ENCODE data around the gene LIMS1. TPM values are rescaled to one million over a fixed set of nuclear protein-coding genes. Genes with fewer than 3 reads are reported as not detected.
"Not testable (repeated sequence)": the region's sequence is repeated elsewhere in the genome, so short reads cannot be mapped to it uniquely, and the experiment has no call there.

Gene LIMS1
- total RNA-seq, 1 donor = 129 TPM

DNA sequence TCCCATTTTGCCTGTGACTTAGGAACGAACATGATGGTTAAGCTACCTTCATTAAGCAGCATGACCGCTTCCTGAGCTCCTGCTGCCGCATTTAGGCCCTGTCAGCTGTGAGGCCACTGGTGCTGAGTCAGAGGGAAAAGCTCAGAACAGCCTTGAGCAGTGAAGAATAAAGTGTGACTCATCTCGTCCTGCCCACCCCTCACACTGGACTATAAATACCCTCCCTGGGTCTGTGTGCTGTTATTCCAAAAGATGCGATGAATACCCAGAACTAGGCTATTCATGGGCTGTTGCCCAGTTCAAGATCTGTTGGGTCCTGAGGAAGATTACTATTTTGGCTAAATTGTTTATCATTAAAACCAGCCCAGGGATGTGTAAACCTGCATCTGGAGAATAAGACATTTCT, 127.9 kb downstream of the LIMS1 start:
- peaks cover 21% of the 10 kb centered on the region for H3K79me2 ChIP-seq (ENCODE audit: insufficient read depth, low read length)
- not testable (repeated sequence) for H3K4me3 ChIP-seq (ENCODE audit: insufficient read depth, low read length); H4K20me1 ChIP-seq (ENCODE audit: insufficient read depth, low read length); H2AFZ ChIP-seq (ENCODE audit: low read length); DNase-seq (ENCODE audit: insufficient read length, low spot score, missing footprints); H3K9me3 ChIP-seq (ENCODE audit: low read depth, low read length); H3K36me3 ChIP-seq (ENCODE audit: insufficient read depth, low read length); H3K27me3 ChIP-seq (ENCODE audit: insufficient read depth, low read length)
- peak overlapping the region; percentile 77 for H3K27ac ChIP-seq (ENCODE audit: low read depth, low read length)
- peaks cover 13% of the 10 kb centered on the region for H3K4me1 ChIP-seq (ENCODE audit: insufficient read depth, low read length)
- peak overlapping the region; percentile 30 for H3K4me2 ChIP-seq (ENCODE audit: insufficient read depth, low read length)

GRCh38 chr2:108663346-108663745, 129.1 kb downstream of the LIMS1 start:
- not testable (repeated sequence) for DNase-seq (ENCODE audit: insufficient read length, low spot score, missing footprints); H3K27ac ChIP-seq (ENCODE audit: low read depth, low read length); H3K9me3 ChIP-seq (ENCODE audit: low read depth, low read length); H3K27me3 ChIP-seq (ENCODE audit: insufficient read depth, low read length); H2AFZ ChIP-seq (ENCODE audit: low read length); H4K20me1 ChIP-seq (ENCODE audit: insufficient read depth, low read length); H3K4me3 ChIP-seq (ENCODE audit: insufficient read depth, low read length); H3K36me3 ChIP-seq (ENCODE audit: insufficient read depth, low read length); H3K4me2 ChIP-seq (ENCODE audit: insufficient read depth, low read length)
- Histone ChIP-seq H3K4me1 (ENCODE audit: insufficient read depth, low read length) (peaks cover 13% of the 10 kb centered on the region), H3K79me2 (ENCODE audit: insufficient read depth, low read length) (peaks cover 16% of the 10 kb centered on the region)

DNA sequence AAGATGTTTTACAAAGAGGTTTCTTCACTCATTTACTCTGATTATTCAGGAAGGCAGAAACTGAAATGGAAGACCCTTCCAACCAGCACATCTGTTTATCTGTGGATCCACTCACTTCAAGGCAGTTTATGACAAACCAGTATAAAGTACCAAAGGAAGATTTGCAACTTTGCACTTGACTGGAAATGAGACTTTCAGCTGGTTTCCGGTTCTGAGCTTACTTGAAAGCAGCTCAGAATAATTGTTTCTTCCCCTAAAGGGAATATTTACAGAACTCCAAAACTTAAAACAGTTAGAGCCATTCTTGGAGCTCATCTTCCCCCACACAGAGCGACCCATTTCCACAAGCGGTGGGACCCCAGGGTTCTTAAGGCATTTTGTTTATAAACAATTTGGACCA, 129.8 kb downstream of the LIMS1 start:
- not testable (repeated sequence) for H2AFZ ChIP-seq (ENCODE audit: low read length); H4K20me1 ChIP-seq (ENCODE audit: insufficient read depth, low read length); H3K4me2 ChIP-seq (ENCODE audit: insufficient read depth, low read length); DNase-seq (ENCODE audit: insufficient read length, low spot score, missing footprints); H3K4me3 ChIP-seq (ENCODE audit: insufficient read depth, low read length); H3K27ac ChIP-seq (ENCODE audit: low read depth, low read length); H3K36me3 ChIP-seq (ENCODE audit: insufficient read depth, low read length); H3K27me3 ChIP-seq (ENCODE audit: insufficient read depth, low read length); H3K9me3 ChIP-seq (ENCODE audit: low read depth, low read length)
- Histone ChIP-seq H3K79me2 (ENCODE audit: insufficient read depth, low read length) (peaks cover 18% of the 10 kb centered on the region), H3K4me1 (ENCODE audit: insufficient read depth, low read length) (peaks cover 13% of the 10 kb centered on the region)

GRCh38 chr2:108664979-108665378, 130.7 kb downstream of the LIMS1 start:
- peaks cover 15% of the 10 kb centered on the region for H3K79me2 ChIP-seq (ENCODE audit: insufficient read depth, low read length)
- H3K4me1 ChIP-seq (ENCODE audit: insufficient read depth, low read length) = peaks cover 13% of the 10 kb centered on the region
- H3K27me3 ChIP-seq (ENCODE audit: insufficient read depth, low read length); H3K36me3 ChIP-seq (ENCODE audit: insufficient read depth, low read length); DNase-seq (ENCODE audit: insufficient read length, low spot score, missing footprints); H3K27ac ChIP-seq (ENCODE audit: low read depth, low read length); H3K4me3 ChIP-seq (ENCODE audit: insufficient read depth, low read length); H4K20me1 ChIP-seq (ENCODE audit: insufficient read depth, low read length); H2AFZ ChIP-seq (ENCODE audit: low read length); H3K9me3 ChIP-seq (ENCODE audit: low read depth, low read length); H3K4me2 ChIP-seq (ENCODE audit: insufficient read depth, low read length): not testable (repeated sequence)

DNA sequence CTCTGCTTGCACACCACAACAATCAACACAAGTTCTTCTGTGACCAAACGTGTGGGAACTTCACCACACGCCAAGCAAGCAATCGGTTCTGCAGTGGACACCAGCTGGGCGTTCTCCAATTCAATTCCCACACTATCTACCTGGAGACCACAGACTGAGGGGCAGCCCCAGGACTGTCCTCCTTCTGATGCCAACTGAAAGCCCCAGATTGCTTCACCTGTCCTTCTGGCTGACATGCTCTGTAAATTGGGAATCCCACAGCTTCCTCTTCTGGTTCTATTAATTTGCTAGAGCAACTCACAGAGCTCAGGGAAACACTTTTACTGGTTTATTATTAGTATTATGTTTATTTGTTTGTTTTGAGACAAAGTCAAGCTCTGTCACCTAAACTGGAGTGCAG, 131.7 kb downstream of the LIMS1 start:
- H3K9me3 ChIP-seq (ENCODE audit: low read depth, low read length); H3K36me3 ChIP-seq (ENCODE audit: insufficient read depth, low read length); H2AFZ ChIP-seq (ENCODE audit: low read length); H3K4me3 ChIP-seq (ENCODE audit: insufficient read depth, low read length); DNase-seq (ENCODE audit: insufficient read length, low spot score, missing footprints); H4K20me1 ChIP-seq (ENCODE audit: insufficient read depth, low read length); H3K4me2 ChIP-seq (ENCODE audit: insufficient read depth, low read length); H3K27me3 ChIP-seq (ENCODE audit: insufficient read depth, low read length): not testable (repeated sequence)
- Histone ChIP-seq H3K79me2 (ENCODE audit: insufficient read depth, low read length) (peaks cover 12% of the 10 kb centered on the region), H3K4me1 (ENCODE audit: insufficient read depth, low read length) (peaks cover 13% of the 10 kb centered on the region), H3K27ac (ENCODE audit: low read depth, low read length) (peak overlapping the region; percentile 17)

GRCh38 chr2:108667140-108667539, 132.9 kb downstream of the LIMS1 start:
- H3K79me2 ChIP-seq (ENCODE audit: insufficient read depth, low read length) = peaks cover 12% of the 10 kb centered on the region
- H3K27me3 ChIP-seq (ENCODE audit: insufficient read depth, low read length); DNase-seq (ENCODE audit: insufficient read length, low spot score, missing footprints); H3K27ac ChIP-seq (ENCODE audit: low read depth, low read length); H3K9me3 ChIP-seq (ENCODE audit: low read depth, low read length); H4K20me1 ChIP-seq (ENCODE audit: insufficient read depth, low read length); H3K4me1 ChIP-seq (ENCODE audit: insufficient read depth, low read length); H2AFZ ChIP-seq (ENCODE audit: low read length); H3K36me3 ChIP-seq (ENCODE audit: insufficient read depth, low read length); H3K4me3 ChIP-seq (ENCODE audit: insufficient read depth, low read length); H3K4me2 ChIP-seq (ENCODE audit: insufficient read depth, low read length): not testable (repeated sequence)

DNA sequence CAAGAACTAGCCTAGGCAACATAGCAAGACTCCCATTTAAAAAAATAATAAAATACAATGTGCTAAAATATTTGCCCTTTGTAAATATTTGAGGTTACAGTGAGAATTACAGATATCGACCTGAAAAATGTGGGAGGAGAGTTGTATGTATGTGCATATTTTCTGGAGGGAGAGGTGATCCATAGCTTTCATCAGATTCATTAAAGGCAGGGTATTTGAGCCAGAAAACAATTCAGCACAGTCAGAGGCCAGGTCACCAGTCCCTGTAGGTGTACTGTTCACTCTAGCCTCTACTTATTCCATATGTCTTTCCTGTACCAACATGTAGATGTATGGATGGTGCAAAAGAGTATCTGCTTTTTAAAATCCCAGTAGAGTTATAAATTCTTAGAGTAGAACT, 136.0 kb downstream of the LIMS1 start:
- H3K4me1 ChIP-seq (ENCODE audit: insufficient read depth, low read length); H2AFZ ChIP-seq (ENCODE audit: low read length); H3K27me3 ChIP-seq (ENCODE audit: insufficient read depth, low read length); DNase-seq (ENCODE audit: insufficient read length, low spot score, missing footprints); H3K4me3 ChIP-seq (ENCODE audit: insufficient read depth, low read length); H3K27ac ChIP-seq (ENCODE audit: low read depth, low read length); H3K79me2 ChIP-seq (ENCODE audit: insufficient read depth, low read length); H3K4me2 ChIP-seq (ENCODE audit: insufficient read depth, low read length); H3K9me3 ChIP-seq (ENCODE audit: low read depth, low read length); H4K20me1 ChIP-seq (ENCODE audit: insufficient read depth, low read length); H3K36me3 ChIP-seq (ENCODE audit: insufficient read depth, low read length): not testable (repeated sequence)

DNA sequence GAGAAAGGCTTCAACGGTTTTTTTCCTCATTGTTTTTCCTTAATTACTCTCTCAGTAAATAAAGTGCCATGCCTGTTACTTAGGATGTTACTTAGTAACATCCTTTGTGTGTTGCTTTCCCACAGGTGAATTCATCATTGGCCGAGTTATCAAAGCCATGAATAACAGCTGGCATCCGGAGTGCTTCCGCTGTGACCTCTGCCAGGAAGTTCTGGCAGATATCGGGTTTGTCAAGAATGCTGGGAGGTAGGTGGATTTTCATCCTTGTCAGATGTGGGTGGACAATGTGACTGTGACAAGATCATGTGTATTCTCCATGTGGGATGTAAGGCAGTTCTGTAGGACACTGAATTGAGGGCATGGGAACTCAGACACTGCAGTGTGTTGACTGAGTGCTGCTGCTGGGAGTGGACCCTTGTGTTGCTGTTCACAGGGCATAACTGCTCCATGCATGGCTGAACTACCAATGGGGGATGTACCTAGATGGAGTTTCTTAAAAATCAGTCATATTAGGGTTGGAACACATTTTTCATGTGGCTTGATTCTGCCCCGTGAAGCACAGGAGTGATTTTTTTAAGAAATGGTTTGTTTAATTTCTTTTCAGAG, 138.0 kb downstream of the LIMS1 start:
- H3K36me3 ChIP-seq (ENCODE audit: insufficient read depth, low read length) = peaks cover 15% of the 10 kb centered on the region
- not testable (repeated sequence) for H3K27me3 ChIP-seq (ENCODE audit: insufficient read depth, low read length); H4K20me1 ChIP-seq (ENCODE audit: insufficient read depth, low read length); H3K4me2 ChIP-seq (ENCODE audit: insufficient read depth, low read length); H2AFZ ChIP-seq (ENCODE audit: low read length); H3K27ac ChIP-seq (ENCODE audit: low read depth, low read length); H3K79me2 ChIP-seq (ENCODE audit: insufficient read depth, low read length); H3K9me3 ChIP-seq (ENCODE audit: low read depth, low read length); H3K4me1 ChIP-seq (ENCODE audit: insufficient read depth, low read length); DNase-seq (ENCODE audit: insufficient read length, low spot score, missing footprints); H3K4me3 ChIP-seq (ENCODE audit: insufficient read depth, low read length)

GRCh38 chr2:108676522-108676921, 142.3 kb downstream of the LIMS1 start:
- not testable (repeated sequence) for H3K27ac ChIP-seq (ENCODE audit: low read depth, low read length); DNase-seq (ENCODE audit: insufficient read length, low spot score, missing footprints); H3K4me2 ChIP-seq (ENCODE audit: insufficient read depth, low read length); H3K4me1 ChIP-seq (ENCODE audit: insufficient read depth, low read length); H3K79me2 ChIP-seq (ENCODE audit: insufficient read depth, low read length); H3K9me3 ChIP-seq (ENCODE audit: low read depth, low read length); H3K27me3 ChIP-seq (ENCODE audit: insufficient read depth, low read length); H4K20me1 ChIP-seq (ENCODE audit: insufficient read depth, low read length); H3K4me3 ChIP-seq (ENCODE audit: insufficient read depth, low read length); H2AFZ ChIP-seq (ENCODE audit: low read length)
- peaks cover 26% of the 10 kb centered on the region for H3K36me3 ChIP-seq (ENCODE audit: insufficient read depth, low read length)

Data from osteoblast (primary cell).